GM12892 (cell line): ENCODE results near the gene C15orf61.

Source experiments
- POLR2A ChIP-seq: IDR thresholded peaks from 2 replicates; pipeline ENCODE4 v1.6.1; 2011; ENCODE audit warnings: low read depth, low read length, control low read depth
- POLR2AphosphoS5 ChIP-seq: IDR thresholded peaks from 2 replicates; pipeline ENCODE4 v1.6.1; 2011; ENCODE audit warnings: low read depth, low read length, control low read depth

GRCh38 chr15:67510597-67511190 is 10.2 kb upstream of the C15orf61 start:
- no peak for TF ChIP-seq POLR2A
- no peak for TF ChIP-seq POLR2AphosphoS5
